ENCODE results near the gene PIK3C2G.
"Not testable (repeated sequence)": the region's sequence is repeated elsewhere in the genome, so short reads cannot be mapped to it uniquely, and the experiment has no call there.

Gene PIK3C2G

DNA sequence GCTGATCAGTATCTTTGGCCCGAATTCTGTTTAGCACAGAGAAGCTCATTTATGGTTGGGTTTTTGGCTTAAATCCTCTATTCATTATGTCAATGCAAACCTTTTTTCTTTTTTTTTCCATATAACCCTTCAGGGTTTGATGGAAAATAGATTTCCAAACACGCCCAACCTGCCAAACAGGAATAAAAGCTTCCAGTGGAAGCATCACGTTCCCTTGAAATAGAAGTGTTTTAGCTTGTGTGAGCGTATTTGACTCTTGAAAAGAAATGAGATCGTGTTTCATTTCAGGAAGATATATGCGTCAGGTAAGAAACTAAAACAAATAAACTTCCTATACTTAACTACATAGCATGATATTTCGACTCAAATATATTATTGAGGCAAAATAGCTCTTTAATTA is at the start of gene PIK3C2G:
Gene PIK3C2G (plus strand): TSS at position 246 of the 400 bp plus-strand sequence. CDS start 20,564 bp downstream, outside the sequence.
- no peak for DNase-seq

GRCh38 chr12:18217966-18218365 is 43.4 kb upstream of the PIK3C2G start:
- no peak for DNase-seq

DNA sequence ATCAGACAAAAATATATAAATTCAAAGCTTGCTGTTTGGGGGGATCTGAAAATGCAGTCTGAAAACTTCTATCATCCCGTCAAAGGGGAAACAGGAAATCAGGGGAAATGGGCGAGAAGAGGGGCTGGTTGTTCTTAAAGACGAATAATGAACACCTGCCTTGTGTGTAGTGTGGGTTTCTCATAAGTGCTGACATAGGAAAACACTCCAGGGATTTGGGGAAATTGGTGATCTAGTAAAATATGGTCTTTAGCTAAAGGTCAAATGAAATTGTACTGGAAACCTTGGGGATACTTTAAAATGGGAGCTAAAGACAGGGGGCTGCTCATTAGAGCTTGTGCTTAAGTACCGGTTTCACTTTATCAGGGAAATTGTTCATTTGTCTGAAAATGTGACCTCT is 39.6 kb upstream of the PIK3C2G start:
- DNase-seq: no peak

GRCh38 chr12:18222699-18223098 is 38.6 kb upstream of the PIK3C2G start:
- DNase-seq: no peak

GRCh38 chr12:18224745-18225144 is 36.6 kb upstream of the PIK3C2G start:
- no peak for DNase-seq

- DNase-seq: no peak
These were observed 21.8 kb upstream of the PIK3C2G start for GRCh38 chr12:18239526-18239925.

DNA sequence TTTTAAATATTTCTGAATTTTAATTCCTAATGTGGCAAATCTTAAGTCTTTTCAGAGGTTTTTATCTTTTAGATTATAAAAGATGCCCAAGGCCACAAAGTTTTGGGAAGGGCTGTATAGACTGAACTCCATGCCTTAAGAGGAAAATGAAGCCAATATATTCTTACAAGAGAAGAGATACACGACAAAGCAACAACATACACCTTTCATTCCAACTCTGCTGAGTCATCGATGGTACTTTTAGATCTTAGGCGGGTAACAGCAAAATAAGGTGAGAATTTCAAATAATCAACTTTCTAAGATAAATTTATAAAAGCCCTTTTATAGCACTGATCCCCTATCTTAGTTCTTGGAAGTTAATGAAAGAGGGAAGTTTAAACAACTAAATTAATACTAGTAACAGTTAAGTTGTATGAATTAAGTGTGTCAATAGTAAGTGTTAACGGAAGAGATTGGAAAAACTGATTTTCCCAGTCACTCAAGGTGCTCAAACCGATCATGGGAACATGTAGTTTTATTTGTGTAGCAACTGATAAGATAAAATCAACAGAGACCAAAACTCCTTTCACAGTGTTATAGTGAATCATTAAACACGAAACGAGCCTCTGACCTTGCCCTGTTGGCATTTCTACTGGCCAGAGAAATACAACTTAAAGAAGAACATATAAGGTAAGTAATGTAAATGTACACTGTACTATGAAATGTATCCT is 18.8 kb upstream of the PIK3C2G start:
- DNase-seq: no peak

DNA sequence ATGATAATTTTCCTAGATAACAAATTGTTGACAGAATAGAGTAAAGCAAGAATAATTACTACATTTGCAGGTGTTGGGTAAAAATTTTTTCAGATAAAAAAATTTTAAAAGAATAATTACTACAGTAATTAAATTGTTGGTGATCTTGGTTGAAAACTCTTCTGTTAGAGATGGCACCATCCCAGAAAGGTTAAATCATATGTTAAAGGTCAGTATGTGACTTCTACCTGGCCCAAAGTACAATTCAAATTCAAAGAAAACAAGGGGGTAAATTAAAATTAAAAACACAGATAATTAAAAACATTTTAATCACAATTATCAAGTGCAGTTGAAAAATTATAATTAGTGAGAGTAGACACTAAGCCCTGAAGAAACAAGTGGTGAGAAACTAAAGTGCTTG is 18.1 kb upstream of the PIK3C2G start:
- no peak for DNase-seq

- DNase-seq: no peak
These were observed 15.3 kb upstream of the PIK3C2G start for GRCh38 chr12:18246066-18246465.

DNA sequence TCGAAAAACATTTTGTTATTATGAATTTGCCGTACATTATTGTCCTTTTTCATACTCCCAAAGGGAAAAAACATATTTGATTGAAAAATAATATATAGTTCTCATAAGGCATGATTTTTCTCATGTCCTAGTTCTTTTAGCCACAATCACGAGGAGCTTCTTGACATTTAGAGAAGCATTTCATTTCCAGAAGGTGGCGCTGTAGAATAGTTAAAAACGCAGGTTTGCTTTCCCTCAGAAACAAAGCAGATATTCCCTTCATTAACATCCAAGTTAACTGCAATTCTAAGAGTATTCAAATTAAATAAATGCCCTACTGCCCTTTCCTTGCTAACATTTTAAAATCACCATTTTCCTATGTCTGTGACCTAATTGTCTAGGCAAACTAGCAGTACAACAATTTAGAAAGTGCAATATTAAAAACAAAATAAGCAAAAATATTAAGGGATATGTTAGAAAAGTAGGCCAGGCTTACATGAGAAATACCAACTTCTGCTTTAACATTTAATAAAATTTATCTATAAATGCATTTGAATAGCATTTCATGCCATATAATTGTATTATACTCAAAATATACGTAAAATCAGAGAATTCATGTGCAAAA is 10.9 kb upstream of the PIK3C2G start:
- DNase-seq: peak; percentile 0

GRCh38 chr12:18254081-18254480 is 7.2 kb upstream of the PIK3C2G start:
- no peak for DNase-seq

GRCh38 chr12:18255004-18255403 is 6.3 kb upstream of the PIK3C2G start:
- not testable (repeated sequence) for DNase-seq

DNA sequence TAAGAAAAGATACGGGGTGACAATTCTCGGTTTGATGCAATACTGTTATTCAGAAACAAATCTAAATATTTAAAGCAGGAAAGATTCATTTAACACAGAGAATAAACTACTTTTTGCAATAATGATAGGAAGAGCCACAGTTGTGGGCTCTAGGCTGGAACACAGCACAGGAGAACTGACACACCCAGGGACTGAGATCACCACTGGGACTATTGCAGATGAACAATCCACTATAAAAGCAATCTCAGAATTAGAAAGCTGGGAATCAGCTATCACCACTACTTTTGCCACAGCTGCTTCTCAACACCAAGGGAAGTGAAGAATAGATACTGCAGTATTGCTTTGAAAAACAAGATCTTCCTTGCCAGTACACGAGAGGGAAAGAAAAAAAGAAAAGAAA is 4.1 kb upstream of the PIK3C2G start:
- DNase-seq: no peak

DNA sequence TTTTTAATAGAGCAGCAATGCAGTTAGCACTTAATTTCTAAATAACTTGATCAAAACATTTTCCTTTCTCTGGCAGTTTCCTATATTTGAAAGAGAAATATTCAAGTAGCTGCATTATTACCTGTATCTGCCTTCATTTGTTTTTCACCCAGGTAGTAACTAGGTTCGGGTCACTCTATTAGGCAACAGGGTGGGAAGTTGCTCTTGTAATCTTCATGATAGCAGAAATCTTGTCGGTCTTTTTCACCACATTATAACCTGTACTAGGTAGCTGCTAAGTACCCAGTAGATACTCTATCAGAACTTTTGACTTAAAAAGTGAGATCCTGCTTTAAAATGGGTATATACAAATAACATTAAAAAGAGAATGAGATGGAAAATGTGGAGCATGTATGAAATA is 2.4 kb upstream of the PIK3C2G start:
- no peak for DNase-seq

- no peak for DNase-seq
These were observed 1.2 kb upstream of the PIK3C2G start for GRCh38 chr12:18259906-18260682.

DNA sequence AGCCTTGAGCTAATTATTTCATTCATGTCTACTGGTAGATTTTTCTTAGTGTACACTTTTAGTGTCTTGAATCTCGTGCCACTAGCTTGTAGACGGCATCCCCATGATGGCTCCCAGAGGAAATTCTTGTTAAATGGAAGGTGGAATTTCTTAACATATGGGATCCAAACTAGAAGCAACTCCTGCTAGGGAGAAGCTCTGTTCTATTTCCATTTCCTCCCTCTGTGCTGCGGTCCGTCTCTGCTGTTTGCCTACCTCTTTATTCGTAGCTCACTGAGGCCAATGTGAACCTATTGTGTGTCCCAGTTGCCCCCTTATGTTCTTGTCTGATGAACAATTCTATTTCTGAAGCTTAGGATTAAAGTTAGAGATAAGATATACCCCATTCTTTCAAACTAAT is 588 bp downstream of the PIK3C2G start:
- DNase-seq: no peak

GRCh38 chr12:18262514-18262913 is 1.2 kb downstream of the PIK3C2G start:
- DNase-seq: no peak

GRCh38 chr12:18264581-18265075 is 3.3 kb downstream of the PIK3C2G start:
- no peak for DNase-seq

GRCh38 chr12:18267427-18268099 is 6.2 kb downstream of the PIK3C2G start:
- no peak for DNase-seq

DNA sequence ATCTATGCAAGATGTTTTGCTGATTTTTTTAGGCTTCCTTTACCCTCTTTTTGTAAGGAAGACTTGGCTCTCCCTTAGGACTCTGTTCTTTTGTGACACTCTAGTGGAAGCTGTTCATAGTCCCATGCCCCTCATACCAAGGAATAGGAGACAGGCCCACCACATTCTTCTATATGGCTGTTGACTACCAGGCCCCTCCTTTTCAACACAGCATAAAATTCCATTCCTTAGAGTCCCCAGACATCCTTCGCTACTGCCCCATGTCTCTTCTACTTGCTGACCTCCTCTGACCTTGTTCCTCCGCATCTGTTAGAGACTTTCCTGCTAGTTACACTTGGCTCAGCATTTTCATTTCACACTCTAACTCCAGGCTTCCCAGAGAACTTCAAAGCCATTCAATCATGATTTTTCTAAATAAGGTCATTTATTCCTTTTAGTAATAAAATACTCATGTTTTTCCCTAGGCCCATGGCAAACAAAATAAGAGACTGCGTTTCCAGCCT is 9.7 kb downstream of the PIK3C2G start:
- no peak for DNase-seq

DNA sequence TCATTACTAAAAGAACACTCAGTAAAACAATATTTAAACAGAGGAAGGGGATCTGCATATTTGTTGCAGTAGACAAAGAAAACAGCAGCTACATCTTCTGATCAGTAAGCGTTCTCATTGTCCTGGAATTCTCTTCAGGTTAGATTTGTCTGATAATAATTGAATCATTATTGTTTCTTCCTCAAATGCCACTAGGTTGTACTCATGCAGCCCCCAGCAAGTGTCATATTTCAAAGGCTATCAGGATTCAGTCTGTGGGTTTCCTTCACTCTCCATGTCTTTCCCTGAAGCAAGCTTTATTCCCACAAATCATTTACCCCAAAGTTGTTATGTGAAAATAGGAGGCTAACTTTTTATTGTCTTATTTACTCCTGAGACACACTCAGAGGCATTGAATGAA is 14.7 kb downstream of the PIK3C2G start:
- DNase-seq: no peak

- DNase-seq: no peak
These were observed 15.9 kb downstream of the PIK3C2G start for GRCh38 chr12:18277196-18277595.

DNA sequence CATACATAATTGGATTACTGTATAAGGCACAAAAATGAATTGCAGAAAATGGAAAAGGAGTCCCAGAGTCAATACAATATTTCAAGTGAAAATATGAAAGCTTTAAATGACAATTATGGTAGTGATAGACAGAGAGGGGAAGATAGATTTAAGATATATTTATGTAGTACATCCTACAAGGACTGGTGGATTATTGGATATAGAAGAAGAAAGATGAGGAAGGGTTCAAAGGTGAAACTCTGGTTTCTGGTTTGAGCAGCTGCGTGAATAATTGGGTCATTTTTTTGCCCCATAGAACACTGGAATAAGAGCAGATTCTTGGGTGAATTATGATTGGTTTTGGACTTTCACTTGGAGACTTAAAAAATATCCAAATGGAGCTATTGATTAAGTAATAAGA is 19.4 kb downstream of the PIK3C2G start:
- DNase-seq: no peak
